Urinary bladder (tissue), 4 donors: Measurements from ENCODE around the gene GRM6. TPM values are rescaled to one million over a fixed set of nuclear protein-coding genes. Genes with fewer than 3 reads are reported as not detected.

Experiments
- DNase-seq: peaks from one replicate; pipeline ENCODE4 v3.0.0-alpha.2; 2015; ENCODE audit errors: extremely low spot score
- H3K27ac ChIP-seq: one replicate; pipeline ENCODE4 v1.5.1; 2013; ENCODE audit warnings: low read depth, mild to moderate bottlenecking, moderate library complexity
- H3K36me3 ChIP-seq: one replicate; pipeline ENCODE4 v1.6.1; 2013; ENCODE audit warnings: mild to moderate bottlenecking, moderate library complexity; ENCODE audit not compliant: insufficient read depth
- H3K4me1 ChIP-seq: one replicate; pipeline ENCODE4 v1.6.1; 2013; ENCODE audit warnings: mild to moderate bottlenecking, moderate library complexity; ENCODE audit not compliant: insufficient read depth
- H3K4me3 ChIP-seq: one replicate; pipeline ENCODE4 v1.5.1; 2013; ENCODE audit warnings: low read depth, low read length
- WGBS: extraction: QIAGEN DNeasy Blood & Tissue Kit; methylation state at CpG from one replicate; pipeline ENCODE4 v1.1.7; 2013; 5-methylcytosine and 5-hydroxymethylcytosine counted together
- polyA plus RNA-seq: library from polyadenylated mRNA; stranded (reverse); fragments of 200-250 nt; gene quantifications from one replicate; pipeline ENCODE4 v1.2.3, GENCODE V29; 2013
- total RNA-seq: library from RNA; depleted of rRNA; stranded (reverse); fragments of >200 nt; gene quantifications from one replicate; pipeline ENCODE4 v1.2.3, GENCODE V29; 2014
- donor health status: healthy with polysubstance abuse.
- donor health status: healthy.

Gene GRM6
- total and polyA plus RNA-seq, 2 donors = not detected

DNA sequence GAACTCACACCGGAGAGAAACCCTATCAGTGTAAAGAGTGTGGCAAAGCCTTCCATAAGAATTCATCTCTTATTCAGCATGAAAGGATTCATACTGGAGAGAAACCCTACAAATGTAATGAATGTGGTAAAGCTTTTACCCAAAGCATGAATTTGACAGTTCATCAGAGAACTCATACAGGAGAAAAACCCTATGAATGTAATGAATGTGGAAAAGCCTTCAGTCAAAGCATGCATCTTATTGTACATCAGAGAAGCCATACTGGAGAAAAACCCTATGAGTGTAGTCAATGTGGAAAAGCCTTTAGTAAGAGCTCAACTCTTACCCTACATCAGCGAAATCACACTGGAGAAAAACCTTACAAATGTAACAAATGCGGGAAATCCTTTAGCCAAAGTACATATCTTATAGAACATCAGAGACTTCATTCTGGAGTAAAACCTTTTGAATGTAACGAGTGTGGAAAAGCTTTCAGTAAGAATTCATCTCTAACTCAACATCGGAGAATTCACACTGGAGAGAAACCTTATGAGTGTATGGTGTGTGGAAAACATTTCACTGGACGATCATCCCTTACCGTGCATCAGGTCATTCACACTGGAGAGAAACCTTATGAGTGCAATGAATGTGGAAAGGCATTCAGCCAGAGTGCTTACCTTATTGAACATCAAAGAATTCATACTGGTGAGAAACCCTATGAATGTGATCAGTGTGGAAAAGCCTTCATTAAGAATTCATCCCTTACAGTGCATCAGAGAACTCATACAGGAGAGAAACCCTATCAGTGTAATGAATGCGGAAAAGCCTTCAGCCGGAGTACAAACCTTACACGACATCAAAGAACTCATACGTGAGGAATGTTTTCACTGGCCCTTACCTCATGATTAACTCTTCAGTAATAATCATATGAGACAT is 63.0 kb downstream of the GRM6 start:
- no peak for DNase-seq
- 97% methylated on average over 11 of the region's 11 CpGs for WGBS
- Histone ChIP-seq H3K27ac (no peak overlapping the region), H3K4me1 (no peaks in the 10 kb centered on the region), H3K4me3 (no peak overlapping the region), H3K36me3 (peaks cover 5% of the 10 kb centered on the region)

Other genes starting within 250 kb of the GRM6 start
- 34.5 TPM for gene ZNF354B, start 135.4 kb downstream of the GRM6 start, total RNA-seq
- 11.2 TPM for gene ZNF354B, start 135.4 kb downstream of the GRM6 start, polyA plus RNA-seq
- gene ZFP2, start 99.4 kb downstream of the GRM6 start, total RNA-seq = 5.8 TPM
- 1.8 TPM for gene ZFP2, start 99.4 kb downstream of the GRM6 start, polyA plus RNA-seq
- gene ZNF454, start 54.1 kb downstream of the GRM6 start, total RNA-seq = 10.6 TPM
- 1.7 TPM for gene ZNF454, start 54.1 kb downstream of the GRM6 start, polyA plus RNA-seq
- 11.9 TPM for gene ZNF879, start 28.5 kb upstream of the GRM6 start, total RNA-seq
- 2.6 TPM for gene ZNF879, start 28.5 kb upstream of the GRM6 start, polyA plus RNA-seq
- gene ZNF354C, start 65.1 kb upstream of the GRM6 start, total RNA-seq = 28.9 TPM
- gene ZNF354C, start 65.1 kb upstream of the GRM6 start, polyA plus RNA-seq = 4.0 TPM